Measurements from ENCODE around the gene OR2V1.
"Not testable (repeated sequence)": the region's sequence is repeated elsewhere in the genome, so short reads cannot be mapped to it uniquely, and the experiment has no call there.

Gene OR2V1

GRCh38 chr5:181130832-181131496 lies at the start of gene OR2V1:
OR2V1 (minus strand) TSS chr5:181131169; CDS start chr5:181125304, 5,865 bp downstream.
- DNase-seq (ENCODE audit: low read depth in 2 of 2) = no peak

GRCh38 chr5:181177559-181177958 lies 46.6 kb upstream of the OR2V1 start:
- DNase-seq (ENCODE audit: low read depth in 2 of 2) = not testable (repeated sequence)

GRCh38 chr5:181176254-181176952 lies 45.4 kb upstream of the OR2V1 start:
- DNase-seq (ENCODE audit: low read depth in 2 of 2) = no peak

- peak in 1 of 2 donors; percentile 29 for DNase-seq (ENCODE audit: low read depth in 2 of 2)
These were observed 42.7 kb upstream of the OR2V1 start for GRCh38 chr5:181173420-181174342.

GRCh38 chr5:181173027-181173419 lies 42.1 kb upstream of the OR2V1 start:
- DNase-seq (ENCODE audit: low read depth in 2 of 2) = no peak

GRCh38 chr5:181171782-181172181 lies 40.8 kb upstream of the OR2V1 start:
- no peak for DNase-seq (ENCODE audit: low read depth in 2 of 2)

- DNase-seq (ENCODE audit: low read depth in 2 of 2) = no peak
These were observed 40.0 kb upstream of the OR2V1 start for GRCh38 chr5:181170996-181171395.

- no peak for DNase-seq (ENCODE audit: low read depth in 2 of 2)
These were observed 39.4 kb upstream of the OR2V1 start for GRCh38 chr5:181170237-181170825.

GRCh38 chr5:181169459-181170236 lies 38.7 kb upstream of the OR2V1 start:
- DNase-seq (ENCODE audit: low read depth in 2 of 2) = peak in 1 of 2 donors; percentile 59

GRCh38 chr5:181168595-181169118 lies 37.7 kb upstream of the OR2V1 start:
- no peak for DNase-seq (ENCODE audit: low read depth in 2 of 2)

GRCh38 chr5:181167814-181168488 lies 37.0 kb upstream of the OR2V1 start:
- DNase-seq (ENCODE audit: low read depth in 2 of 2) = no peak

GRCh38 chr5:181166812-181167733 lies 36.1 kb upstream of the OR2V1 start:
- DNase-seq (ENCODE audit: low read depth in 2 of 2) = no peak

- no peak for DNase-seq (ENCODE audit: low read depth in 2 of 2)
These were observed 33.3 kb upstream of the OR2V1 start for GRCh38 chr5:181164076-181164952.

- DNase-seq (ENCODE audit: low read depth in 2 of 2) = no peak
These were observed 32.6 kb upstream of the OR2V1 start for GRCh38 chr5:181163487-181164075.

- no peak for DNase-seq (ENCODE audit: low read depth in 2 of 2)
These were observed 30.7 kb upstream of the OR2V1 start for GRCh38 chr5:181161534-181162175.

- DNase-seq (ENCODE audit: low read depth in 2 of 2) = peak in 1 of 2 donors; percentile 22
These were observed 30.0 kb upstream of the OR2V1 start for GRCh38 chr5:181160755-181161533.

Measured in stimulated activated CD8-positive, alpha-beta memory T cell treated with anti-CD3 and anti-CD28 coated beads, Interleukin-2, amount 100 ng/mL, for 1 hour (primary cell).